Endometrial microvascular endothelial cells (primary cell): ENCODE results near the gene AGTPBP1. TPM values are rescaled to one million over a fixed set of nuclear protein-coding genes. Genes with fewer than 3 reads are reported as not detected.
"Not testable (repeated sequence)": the region's sequence is repeated elsewhere in the genome, so short reads cannot be mapped to it uniquely, and the experiment has no call there.

ENCODE experiments used
- in situ Hi-C: cut with HindIII; loops from 2 replicates; pipeline ENCODE4 v1.10.0; 2017; ENCODE audit warnings: low sequenced_read_pairs, low pct_unique_long_range_greater_than_20kb; ENCODE audit errors: inconsistent ontology term
- total RNA-seq: library from RNA; depleted of rRNA; stranded (reverse); fragments of >200 nt; gene quantifications from one replicate; pipeline ENCODE4 v1.2.3, GENCODE V29; 2015; ENCODE audit errors: inconsistent ontology term

AGTPBP1 gene
- total RNA-seq, 1 donor from 2014 or later: 12.3 TPM

DNA sequence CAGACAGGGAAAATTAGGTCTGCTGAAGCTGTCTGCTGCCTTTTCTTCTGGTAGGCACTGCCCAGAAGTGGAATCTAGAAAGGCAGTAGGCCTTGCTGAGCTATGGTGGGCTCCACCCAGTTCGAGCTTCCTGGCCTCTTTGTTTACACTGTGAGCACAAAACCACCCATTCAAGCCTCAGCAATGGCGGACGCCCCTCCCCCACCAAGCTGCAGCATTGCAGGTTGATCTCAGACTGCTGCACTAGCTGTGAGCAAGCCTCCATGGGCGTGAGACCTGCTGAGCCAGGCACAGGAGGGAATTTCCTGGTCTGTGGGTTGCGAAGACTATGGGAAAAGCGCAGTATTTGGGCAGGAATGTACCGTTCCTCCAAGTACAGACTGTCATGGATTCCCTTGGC is 18.5 kb downstream of the AGTPBP1 start:
- in situ Hi-C loops: no loop called here

DNA sequence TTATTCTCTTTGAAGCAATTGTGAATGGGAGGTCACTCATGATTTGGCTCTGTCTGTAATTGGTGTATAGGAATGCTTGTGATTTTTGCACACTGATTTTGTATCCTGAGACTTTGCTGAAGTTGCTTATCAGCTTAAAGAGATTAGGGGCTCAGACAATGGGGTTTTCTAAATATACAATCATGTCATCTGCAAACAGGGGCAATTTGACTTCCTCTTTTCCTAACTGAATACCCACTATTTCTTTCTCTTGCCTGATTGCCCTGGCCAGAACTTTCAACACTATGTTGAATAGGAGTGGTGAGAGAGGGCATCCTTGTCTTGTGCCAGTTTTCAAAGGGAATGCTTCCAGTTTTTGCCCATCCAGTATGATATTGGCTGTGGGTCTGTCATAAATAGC is 22.3 kb downstream of the AGTPBP1 start:
- in situ Hi-C loops: not testable (repeated sequence)

DNA sequence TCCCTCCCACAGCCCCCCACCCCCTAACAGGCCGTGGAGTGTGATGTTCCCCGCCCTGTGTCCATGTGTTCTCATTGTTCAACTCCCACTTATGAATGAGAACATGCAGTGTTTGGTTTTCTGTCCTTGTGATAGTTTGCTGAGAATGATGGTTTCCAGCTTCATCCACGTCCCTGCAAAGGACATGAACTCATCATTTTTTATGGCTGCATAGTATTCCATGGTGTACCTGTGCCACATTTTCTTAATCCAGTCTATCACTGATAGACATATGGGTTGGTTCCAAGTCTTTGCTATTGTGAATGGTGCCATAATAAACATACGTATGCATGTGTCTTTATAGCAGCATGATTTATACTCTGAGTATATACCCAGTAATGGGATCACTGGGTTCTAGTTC is 23.9 kb downstream of the AGTPBP1 start:
- in situ Hi-C loops: not testable (repeated sequence)

DNA sequence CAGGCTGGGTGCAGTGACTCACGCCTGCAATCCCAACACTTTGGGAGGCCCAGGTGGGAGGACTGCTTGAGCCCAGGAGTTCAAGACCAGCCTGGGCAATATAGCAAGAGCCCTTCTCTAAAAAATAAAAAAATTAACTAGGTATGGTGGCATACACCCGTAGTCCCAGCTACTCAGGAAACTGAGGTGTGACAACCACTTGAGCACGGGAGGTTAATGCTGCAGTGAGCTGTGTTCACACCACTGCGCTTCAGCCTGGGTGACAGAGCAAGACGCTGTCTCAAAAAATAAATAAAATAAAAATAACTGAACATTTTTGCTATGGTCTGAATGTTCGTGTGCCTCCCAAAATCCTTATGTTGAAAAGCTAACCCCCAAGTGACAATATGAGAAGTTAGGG is 24.5 kb downstream of the AGTPBP1 start:
- in situ Hi-C loops: no loop called here

DNA sequence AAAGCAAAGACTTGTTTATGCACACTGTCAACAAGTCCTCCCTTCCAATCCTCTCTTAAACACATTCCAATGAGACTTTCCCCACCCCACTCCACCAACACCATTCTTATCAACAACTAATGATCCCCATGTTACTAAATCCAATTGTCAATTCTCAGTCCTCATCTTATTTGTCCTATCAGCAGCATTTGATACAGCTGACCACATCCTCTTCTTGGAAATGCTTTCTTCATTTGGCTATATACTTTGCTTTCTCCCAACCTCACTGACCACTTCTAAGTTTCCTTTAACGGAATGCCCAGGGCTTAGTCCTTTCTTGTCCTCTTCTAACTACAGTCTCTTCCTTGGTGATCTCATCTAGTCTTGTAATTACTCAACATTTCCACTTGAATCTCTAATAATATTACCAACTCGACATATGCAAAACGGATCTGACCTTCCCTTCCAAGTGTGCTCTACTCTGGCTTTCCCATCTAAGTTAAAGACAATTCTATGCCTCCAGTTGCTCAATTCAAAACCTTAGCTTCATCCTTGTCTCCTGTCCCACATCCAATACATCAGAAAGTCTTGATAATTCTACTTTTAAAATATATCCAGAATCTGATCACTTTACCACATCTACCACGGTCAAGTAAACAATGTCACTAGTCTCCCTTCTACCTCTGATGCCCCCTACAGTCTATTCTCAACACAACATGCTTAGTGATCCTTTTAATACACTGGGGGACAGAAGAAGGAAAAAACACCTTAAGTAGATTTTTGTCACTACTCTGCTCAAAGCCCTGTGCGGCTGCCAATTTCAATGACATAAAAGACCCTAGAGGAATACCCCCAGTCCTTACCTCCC is 25.5 kb downstream of the AGTPBP1 start:
- in situ Hi-C loops: no loop called here

DNA sequence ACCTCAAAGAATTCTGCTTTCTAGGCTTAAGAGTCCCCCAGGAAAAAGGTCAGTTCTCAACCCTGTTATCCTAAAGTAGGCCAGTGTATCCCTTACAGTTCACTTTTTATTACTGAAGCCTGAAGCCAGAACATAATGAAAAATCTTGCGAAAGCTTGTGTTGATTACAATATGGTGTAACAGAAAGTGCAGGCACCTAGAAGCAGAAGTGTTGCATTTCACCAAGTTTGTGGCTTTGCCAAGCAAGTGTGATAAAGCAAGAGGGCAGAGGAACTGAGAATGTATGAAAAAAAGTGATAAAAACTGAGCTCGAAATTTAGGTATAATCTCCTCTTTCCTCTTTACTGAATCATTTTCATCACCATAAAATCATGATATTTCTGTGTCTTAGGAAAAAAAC is 26.2 kb downstream of the AGTPBP1 start:
- in situ Hi-C loops: no loop called here

DNA sequence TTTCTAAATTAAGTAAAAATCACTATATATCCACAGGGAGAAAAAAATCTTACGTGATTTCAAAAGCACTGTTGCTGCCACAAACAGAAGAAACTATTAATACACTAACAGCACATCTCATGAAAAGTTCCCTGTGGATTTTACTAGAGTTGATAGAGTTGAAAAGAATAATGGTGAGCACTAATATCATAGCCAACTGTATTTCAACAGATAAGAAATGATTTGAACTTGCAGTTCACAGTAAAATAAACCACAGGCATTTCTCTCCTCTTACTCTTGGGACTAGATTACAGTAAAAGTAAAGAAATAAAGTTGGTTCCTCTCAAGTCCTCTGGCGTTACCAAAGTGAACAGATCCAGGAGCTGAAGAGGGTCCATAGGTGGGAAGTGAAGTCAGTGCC is 27.9 kb downstream of the AGTPBP1 start:
- in situ Hi-C loops: no loop called here

DNA sequence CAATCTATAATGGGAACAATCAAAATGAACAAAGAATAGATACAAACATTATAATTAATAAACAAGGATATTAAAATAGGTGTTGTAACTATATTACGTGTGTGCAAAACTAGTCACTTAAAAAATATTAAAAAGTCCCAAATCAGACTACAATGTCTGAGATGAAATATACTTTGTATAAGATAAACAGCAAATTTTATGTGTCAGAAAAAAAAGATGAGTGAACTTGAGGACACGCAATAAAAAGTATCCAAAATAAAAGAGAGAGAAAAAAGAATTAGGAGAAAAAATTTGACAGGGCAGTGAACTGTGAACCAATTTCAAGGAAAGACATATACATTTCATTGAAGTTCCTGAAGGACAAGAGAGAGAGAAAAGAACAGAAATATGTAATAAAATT is 37.0 kb downstream of the AGTPBP1 start:
- in situ Hi-C loops: no loop called here

DNA sequence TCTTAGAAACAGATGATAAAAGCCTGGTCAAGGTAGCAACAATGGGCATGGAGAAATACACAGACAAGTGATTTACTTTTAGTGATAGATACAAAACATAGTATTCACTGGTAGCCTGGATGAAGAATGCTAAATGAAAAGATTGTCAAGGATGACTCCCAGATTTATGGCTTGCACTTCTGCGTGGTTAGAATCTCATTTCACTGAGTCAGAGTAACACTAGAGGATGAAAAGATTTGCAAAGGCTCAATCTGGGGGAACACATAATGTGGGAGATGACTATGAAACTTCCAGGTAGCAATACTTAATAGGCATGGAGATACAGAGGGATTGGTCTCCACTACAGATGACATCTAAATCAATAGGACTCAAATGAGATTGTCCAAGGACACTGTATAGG is 38.4 kb downstream of the AGTPBP1 start:
- in situ Hi-C loops: no loop called here

DNA sequence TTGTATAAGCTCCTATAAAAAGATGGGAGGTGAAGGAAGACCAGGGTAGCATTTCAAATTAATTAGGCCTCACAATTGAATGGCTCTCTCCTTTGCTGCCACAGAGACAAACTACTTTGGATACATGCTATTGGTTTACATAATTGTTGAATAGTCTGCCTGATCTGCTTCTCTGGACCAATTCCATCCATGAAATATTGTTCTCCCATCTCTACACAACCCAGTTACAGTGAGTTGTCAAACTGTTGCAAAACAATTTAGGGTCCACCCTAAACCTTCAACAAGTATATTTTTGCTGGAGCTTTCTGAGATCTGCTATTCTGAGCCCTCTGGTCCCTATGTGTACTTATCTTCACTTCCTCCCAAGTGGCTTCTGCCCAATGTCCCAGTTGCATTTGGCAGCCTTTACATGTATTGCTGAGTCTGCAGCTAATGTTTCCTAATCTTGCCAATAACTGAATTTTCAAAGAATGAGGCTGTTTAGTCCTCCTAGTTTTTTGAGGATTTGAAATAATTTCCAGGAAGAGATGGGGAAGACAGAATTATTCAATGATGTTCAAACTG is 38.9 kb downstream of the AGTPBP1 start:
- in situ Hi-C loops: no loop called here

DNA sequence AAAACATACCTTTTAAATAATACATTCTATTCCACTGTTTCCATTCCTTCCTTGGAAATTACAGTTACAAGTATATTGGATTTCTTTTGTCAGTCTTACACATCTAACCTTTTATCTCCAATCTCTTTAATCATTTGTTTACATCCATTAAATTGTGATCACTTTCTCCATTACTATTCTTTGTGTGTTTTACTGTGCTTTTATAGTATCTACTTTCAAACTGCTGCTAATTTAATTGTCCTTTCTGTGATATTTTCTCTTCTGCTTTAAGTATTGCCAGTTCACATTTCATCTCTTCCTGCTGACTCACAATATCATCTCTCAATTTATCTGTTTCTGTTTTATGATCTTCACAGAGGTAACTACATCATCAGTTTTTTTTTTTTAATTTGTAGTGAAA is 39.6 kb downstream of the AGTPBP1 start:
- in situ Hi-C loops: no loop called here

DNA sequence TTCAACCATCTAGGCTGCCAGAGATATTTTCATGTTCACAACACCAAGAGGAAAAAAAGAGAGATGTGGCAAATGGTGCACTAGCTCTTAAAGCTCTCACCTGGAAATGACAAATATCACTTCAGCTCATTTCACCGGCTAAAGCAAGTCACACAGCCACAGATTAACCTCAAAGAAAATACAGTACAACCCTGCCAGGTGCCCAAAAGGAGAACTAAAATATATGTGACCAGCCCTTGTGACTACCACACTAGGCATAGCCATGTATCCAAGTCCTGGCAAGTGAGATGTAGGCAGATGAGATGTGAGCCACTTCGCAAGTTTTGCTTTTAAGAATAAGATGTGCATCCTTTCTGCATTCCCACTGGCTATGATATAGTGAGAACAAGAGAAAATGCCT is 41.4 kb downstream of the AGTPBP1 start:
- in situ Hi-C loops: no loop called here

DNA sequence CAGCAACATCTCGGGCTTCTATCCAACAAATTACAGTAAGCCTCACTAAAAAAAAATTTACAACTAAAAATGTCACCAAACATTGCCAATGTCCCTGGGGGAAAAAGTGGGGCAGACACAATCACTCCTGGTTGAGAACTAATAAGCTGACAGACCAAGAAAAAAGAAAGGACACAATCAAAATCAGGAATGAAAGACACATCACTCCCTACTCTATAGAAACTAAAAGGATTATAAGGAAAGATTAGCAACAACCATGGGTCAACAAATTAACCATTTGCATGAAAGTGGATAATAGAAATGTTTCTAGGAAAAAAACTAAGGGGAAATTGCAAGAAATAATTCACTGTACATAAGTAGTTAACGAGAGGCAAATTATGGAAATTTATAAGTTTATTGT is 53.4 kb downstream of the AGTPBP1 start:
- in situ Hi-C loops: no loop called here

DNA sequence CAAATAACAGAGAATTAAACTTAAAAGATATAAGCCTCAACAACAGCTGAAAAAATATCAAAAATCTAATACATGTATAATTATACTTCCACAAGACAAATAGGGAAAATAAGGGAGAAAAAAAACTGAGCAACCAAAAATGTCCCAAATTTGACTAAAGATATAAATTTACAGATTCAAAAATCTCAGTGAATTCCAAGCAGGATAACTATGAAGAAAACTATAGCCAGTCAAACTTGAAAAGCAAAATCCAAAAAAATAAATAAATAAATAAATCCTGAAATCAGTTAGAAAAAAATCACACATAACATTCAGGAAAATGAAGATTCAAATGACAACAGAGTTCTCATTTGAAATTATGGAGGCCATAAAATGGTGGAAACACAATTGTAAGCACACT is 56.7 kb downstream of the AGTPBP1 start:
- in situ Hi-C loops: no loop called here

DNA sequence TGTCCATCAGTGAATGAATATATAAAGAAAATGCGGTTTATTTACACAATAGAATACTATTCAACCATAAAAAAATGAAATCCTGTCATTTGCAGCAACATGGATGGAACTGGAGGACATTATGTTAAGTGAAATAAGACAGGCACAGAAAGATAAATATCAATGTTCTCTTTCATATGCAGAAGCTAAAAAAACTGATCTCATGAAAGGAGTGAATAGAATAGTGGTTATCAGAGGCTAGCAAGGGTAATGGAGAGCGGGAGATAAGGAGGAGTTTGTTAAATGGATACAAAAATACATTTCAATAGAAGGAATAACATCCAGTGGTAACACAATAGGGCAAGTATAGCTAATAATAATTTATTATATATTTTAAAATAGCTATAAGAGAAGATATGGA is 65.0 kb downstream of the AGTPBP1 start:
- in situ Hi-C loops: no loop called here

DNA sequence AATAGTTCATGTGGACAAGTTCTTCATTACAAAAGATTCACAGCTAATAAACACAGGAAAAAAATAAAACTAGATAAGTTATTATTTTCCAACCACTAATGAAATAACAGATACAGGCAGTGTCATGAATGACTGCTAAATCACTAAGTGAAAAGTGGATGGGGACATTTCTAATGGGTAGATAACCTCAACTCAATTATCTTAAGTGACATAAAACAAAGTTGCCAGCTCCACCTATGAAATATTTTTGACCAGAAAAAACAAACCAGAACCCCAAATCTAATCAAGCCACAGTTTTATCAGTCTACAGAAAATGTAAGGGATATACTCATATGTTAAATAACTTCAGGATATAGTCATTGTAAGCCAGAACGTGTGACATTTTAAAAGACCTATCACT is 74.4 kb downstream of the AGTPBP1 start:
- in situ Hi-C loops: no loop called here

DNA sequence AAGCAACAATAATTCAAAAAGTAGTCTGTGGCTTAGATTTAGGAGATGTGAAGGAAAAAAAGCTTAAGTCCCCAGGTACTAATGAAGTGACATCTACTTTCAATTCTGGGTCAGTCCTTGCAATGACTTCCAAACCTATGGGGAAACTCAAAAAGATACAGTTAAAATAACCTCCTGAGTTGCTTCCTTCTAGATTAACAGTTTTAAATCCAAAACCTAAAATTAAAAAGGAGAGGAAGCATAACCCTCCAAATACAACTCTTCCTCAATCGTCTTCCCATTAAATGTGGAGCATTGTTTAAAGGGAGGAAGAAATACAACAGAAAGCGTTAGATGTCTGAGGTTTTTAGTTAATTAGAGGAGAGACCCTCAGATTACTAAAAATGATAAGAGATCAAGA is 75.7 kb downstream of the AGTPBP1 start:
- in situ Hi-C loops: no loop called here

DNA sequence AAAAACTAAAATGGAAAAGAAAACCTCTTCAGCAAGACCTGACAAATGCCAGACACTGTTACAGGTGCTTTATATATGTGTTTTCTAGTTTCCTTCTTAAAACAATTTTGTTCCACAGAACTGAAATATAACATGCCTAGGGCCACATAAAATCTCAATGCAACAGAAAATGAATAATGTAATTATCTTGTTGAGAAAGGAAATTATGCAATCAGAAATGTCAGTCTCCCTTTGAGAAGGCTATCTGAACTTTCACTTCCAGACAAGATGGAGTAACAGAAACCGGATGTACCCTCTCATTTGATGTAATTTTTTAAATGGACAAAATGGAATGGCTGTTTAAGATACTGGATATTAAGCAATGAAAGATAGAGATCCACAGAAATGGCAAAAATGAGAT is 79.2 kb downstream of the AGTPBP1 start:
- in situ Hi-C loops: no loop called here

DNA sequence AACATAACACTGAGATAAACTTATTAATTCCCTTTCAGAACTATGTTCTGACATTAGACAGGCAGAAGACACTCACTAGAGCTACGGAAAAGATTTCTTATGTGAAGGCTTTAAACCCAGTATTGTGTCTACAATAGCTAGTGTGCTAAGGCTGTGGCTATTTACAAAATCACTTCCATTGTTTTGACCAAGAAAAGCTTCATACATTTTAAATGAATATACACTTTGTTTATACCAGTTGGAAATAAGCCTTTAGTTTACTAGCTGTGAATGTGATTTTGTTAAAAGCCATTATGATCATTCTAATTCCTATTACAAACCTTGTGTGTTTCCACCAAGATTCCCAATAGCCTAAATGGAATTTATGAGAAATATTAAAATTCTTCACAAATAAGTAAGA is 83.0 kb downstream of the AGTPBP1 start:
- in situ Hi-C loops: no loop called here

DNA sequence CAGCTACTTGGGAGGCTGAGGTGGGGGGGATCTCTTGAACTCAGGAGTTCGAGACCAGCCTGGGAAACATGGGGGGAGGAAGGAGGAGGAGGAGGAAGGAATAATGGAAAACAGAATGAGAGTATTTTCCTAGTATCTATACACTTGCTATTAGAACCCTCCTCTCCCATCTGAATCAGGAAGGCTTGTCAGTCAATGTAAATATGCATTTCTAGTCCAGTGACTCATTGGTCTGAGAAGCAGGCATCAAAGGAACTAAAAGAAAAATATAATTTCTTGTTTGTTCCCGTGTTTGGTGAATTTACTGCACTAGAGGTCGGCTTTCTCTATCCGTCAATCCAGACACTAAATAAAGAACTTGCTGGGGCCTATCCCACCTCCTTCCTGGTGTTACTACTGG is 88.6 kb downstream of the AGTPBP1 start:
- in situ Hi-C loops: no loop called here

DNA sequence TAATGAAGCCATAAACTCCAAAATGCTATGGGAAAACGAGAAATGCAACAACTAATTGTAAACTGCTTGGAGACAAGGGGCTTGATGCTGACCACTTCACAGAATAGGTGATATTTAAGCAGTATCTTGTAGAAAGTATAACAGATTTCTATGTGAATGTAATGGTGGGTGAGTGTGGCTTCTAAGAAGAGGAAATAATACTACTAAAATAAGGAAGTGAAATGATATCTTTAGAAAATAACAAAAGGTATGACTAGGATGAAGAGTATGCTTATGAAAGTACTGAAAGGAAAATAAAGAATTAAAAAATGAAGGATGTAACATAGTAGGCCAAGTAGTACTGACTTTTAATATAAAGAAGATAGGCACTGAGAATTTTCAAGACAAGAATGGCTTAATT is 94.2 kb downstream of the AGTPBP1 start:
- in situ Hi-C loops: no loop called here
